Stimulated activated CD4-positive, alpha-beta T cell treated with anti-CD3 and anti-CD28 coated beads, Interleukin-1b, Interleukin-23, amount 100 ng/mL, for 1 hour (primary cell): ENCODE measurements around the gene CCDC137.
"Not testable (repeated sequence)": the region's sequence is repeated elsewhere in the genome, so short reads cannot be mapped to it uniquely, and the experiment has no call there.

ENCODE experiments used
- DNase-seq, 2 donors: peaks; one replicate each; pipeline ENCODE4 v3.0.0-alpha.2; 2020; ENCODE audit warnings: low read depth in 2 of 2

Gene CCDC137

DNA sequence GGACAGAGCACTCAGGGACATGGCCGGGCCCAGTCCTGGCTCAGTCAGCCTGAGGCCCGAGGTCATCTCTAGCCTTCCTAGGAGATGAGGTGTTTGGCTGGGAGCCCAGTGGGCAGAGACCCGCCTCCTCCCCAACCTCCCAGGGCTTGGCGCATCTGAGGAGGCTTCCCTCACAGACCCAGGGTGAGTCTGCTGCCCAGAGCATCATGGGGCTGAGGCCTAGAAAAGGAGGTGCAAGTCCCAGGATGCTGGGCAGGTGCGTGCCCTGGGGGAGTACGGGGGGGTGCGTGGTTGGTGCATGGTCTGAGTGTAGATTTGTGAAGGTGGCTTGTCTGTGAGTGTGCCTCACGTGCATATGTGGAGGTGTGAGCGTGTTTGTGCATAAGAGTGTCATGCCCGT lies 14.8 kb upstream of the CCDC137 start:
- DNase-seq, result no peak

DNA sequence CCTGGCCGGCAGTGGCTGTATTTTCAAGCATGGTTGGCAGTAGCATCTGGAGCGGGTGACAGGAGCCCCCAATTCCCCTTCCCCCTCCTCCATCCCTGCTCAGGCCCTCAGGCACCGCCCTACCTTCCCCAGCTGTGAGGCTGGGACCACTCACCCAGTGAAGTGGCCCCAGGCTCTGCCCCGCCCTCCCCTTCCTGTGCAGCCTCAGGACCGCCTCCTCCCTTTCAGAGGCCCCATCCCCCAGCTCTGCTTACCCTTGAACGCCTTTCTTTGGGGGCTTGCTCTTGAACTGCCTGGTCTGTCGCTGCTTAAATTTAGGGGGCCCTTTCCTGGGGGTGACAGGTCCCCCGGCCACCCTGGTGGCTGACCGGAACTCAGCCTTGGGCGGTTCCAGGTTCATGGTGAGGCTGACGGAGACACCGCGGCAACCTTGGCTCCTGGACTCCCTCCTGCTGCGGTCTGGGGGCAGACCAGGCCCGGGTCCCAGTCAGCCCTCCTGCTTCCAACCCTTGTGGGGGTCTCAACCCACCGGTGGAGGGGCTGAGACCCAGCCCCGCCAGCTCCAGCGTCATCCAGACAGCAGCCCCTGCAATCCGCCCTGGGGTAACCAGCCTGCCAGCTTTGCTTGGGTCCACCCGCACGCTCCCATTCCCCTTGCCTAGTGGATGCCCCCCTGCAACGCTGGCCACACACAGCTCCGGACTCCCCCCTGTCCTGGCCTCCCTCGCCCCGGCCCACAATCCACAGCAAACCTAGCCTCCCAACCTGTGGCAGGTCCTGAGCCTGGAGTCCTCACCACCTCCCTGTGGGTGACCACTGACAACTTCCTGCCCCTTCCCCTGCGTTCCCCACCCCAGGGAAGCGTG lies 13.4 kb upstream of the CCDC137 start:
- no peak for DNase-seq

DNA sequence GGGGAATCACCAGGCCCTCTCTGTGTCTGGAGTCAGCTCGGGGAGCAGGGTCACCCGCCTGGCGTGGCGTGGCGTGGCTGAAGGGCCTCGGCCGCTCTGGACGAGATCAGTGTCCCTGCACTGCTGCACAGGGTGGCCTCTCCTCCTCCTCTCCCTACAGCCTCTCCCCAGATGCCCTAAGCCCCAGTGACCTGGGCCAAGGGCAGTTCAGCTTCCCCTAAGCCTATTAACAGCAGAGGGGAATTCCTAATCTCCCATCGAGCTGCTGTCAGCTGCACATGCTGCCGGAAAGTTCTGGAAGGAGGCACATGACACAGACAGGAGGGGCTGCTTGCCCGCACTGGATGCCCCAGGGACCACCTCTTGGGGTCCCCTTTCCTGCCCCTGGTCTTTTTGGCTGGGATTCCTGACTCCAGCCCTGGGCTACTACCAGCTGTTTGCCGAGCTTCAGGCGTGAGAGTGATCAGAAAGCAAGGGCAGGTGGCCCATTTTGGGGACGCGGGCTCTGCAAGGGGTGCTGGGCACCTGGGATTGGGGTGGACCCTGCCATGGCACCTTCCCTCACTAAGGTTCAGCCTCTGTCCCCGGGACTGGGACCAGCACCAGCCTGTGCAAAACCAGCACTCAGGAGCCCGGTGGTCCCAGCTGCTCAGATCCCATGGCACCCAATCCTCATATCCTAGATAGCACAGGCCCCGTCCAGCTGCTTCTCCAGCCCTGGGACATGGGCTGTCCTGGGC lies 11.0 kb upstream of the CCDC137 start:
- DNase-seq, result no peak

DNA sequence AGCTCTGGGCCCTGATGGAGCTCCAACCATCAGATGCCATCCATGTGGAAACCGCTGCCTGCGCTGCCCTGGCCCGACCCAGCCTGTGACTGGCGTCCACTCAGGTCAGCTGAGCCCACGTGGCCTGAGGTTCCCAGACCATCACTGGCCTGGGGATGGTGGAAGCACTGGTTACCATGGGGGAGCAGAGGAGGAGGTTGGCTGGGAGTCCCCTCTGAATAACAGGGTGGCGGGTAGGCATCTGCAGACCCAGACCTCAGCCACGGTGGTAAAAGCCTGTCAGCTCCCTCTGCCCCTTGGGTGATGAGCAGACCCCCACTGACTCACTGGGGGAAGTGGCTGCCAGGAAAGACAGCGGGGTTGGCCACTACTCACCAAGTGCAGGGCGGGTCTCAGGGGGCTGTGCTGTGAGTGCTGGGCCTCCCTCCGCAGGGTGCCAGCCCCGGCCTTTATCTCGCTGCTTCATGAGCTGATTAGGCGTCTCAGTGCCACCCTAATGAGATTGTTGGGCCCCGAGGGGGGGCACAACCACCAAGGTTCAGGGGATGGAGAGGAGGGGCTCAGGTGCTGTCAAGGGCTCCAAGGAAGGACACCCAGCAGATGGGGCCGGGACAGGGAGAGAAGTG lies 10.3 kb upstream of the CCDC137 start, which contains the start of gene PDE6G:
Gene PDE6G (minus strand): TSS at position 425 of the 626 bp plus-strand sequence. CDS start 3,237 bp downstream, outside the sequence.
- DNase-seq, result no peak

DNA sequence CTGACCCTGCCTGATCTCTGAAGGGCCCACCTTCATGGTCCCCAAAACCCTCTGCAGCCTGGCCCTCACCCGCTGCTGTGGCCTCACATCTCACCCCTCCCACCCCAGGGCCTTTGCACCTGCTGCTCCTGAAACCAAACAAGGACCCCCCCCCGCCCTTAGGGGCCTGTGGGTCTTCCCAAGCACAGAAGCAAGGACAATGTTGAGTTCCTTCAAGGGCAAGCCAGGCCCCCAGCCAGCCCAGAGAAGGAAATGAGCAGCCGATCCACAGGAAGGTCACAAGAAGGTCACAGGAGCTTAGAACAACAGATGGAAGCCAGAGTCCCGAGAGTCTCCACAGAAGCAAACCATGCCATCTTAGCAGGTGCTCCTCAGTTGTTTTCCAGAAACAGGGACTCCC lies 9.7 kb upstream of the CCDC137 start:
- DNase-seq, result no peak

- DNase-seq, result no peak
Measured at GRCh38 chr17:81659038-81659437, 7.5 kb upstream of the CCDC137 start.

DNA sequence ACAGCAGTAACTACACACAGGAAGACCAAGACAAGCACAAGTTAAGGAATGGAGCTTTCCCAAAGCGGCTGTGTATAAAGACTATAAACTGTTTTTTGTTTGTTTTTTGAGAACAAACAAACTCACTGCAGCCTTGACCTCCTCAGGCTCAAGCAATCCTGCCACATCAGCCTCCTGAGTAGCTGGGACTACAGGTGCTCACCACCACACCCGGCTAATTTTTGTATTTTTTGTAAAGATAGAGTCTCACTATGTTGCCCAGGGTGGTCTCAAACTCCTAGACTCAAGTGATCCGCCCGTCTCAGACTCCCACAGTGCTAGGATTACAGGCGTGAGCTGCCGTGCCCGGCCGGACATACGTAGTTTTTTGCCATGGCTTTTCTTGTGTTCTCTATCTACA lies 6.1 kb upstream of the CCDC137 start:
- DNase-seq, result no peak

DNA sequence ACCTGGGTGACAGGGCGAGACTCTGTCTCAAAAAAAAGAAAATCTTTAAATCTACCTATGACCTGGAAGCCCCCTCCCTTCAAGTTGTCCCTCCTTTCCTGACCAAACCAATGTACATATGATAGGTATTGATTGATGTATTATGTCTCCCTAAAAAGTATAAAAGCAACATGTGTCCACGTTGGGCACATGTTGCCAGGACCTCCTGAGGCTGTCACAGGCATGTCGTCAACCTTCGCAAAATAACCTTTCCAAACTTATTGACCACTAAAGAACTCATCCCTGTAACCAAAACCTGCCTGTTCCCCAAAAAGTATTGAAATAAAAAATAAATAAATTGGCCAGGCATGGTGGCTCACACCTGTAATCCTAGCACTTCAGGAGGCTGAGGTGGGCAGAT lies 4.5 kb upstream of the CCDC137 start:
- DNase-seq, result no peak

DNA sequence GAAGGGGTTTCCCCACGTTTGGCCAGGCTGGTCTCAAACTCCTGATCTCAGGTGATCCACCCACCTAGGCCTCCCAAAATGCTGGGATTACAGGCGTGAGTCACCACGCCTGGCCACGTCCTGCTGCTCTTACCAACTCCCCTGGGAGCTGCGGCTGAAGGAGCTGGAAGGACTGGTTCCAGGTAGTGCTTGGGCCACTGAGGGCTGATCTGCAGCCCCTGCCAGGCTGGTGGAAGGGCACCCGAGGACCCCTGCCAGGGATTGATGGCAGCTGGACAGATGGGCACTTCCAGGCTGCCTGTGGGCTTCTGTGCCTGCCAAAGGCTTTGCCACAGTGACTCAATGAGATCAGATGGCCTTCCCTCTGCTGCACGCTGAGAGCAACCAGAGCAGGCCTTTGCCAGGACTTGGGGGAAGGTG lies 2.5 kb upstream of the CCDC137 start:
- no peak for DNase-seq

DNA sequence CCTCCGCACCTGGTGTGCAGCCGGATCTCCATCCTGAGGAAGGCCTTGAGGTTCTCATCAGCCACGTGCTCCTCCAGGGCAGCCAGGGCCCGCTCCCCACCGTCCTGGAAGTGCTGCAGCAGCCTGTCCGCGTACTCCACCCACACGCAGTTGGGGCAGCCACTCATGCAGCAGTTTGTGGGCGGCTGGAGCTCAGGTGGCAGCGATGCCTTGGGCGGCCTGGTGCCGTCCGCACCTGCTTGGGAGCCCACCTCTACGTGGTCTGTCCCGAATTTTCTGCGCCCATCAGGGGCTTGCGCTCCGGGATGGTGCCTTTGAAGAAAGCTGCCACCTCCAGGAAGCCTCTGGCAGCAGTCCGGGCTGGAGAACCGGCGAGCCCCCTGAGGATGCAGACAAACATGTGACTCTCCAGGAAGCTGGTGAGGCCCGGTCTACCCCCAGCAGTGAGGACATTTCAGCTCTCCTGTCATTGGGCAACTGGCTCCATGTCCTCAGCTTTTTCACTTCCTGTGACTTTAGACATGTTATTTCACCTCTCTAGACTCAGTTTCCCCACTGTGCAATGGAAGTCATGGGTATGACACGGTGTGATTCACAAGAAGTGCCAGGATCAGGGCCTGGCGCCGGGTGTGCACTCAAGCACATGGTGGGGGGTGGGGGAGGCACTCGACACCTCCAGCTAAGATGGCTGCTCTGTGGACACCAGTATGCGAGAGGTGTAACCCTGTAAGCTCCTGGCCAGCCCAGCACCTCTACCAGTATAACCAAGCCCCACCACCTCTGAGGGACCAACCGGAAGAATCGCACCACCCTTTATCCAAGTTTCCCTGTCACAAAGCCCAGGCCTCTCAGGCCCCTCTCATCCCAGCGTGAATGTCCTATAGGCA lies 1.1 kb upstream of the CCDC137 start:
- DNase-seq, result peak in 1 of 2 donors; percentile 46

GRCh38 chr17:81666092-81666341 lies 520 bp upstream of the CCDC137 start:
- no peak for DNase-seq

DNA sequence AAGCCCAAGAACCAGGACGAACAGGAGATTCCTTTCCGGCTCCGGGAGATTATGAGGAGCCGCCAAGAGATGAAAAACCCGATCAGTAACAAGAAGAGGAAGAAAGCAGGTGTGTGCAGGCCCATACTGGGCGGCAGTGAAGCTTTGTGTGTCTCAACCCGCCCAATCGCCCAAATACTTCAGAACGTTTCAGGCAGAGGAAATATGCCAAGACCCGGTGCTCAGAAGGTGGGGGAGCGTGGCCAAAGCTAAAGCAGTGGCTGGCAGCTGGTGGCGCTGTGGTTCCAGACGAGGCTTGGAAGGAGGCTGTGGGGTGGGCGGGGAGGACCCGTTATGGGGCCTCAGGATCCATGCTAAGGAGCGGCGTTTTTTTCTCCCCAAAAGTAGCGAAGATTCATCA lies 1.2 kb downstream of the CCDC137 start:
- no peak for DNase-seq

- DNase-seq, result no peak
Measured at GRCh38 chr17:81672504-81672903, 6.0 kb downstream of the CCDC137 start.

- no peak for DNase-seq
Measured at GRCh38 chr17:81672954-81673353, 6.4 kb downstream of the CCDC137 start.

DNA sequence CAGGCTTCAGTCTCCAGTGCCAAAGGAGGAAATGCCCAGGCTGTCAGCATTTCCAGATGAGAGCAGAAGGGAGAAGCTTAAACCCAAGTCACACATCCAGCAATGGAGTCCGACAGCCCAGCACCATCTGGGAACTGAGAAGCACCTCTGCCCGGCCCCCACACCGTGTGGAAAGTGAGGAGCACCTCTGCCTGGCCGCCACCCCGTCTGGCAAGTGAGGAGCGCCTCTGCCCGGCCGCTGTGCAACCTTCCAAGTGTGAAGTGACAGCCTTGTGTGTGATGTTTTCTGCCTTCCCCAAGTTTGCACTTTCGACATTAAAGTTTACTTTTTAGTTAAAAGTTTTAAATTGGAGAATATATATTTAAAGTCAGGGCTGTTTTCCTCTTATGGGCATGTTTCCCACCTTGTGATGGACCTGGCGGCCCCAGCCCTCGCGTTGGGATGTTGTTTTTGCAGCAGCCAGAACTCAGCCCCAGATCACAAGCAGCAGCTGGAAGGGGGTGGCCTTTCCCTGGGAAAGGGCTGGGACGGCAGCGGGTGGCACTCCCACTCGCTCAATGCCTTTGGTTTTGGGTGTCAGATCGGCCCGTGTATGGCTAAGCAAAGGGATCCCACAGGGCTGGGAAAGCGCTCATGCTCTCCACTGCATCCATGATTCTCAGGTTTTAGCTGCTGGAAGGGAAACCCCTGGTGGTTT lies 7.2 kb downstream of the CCDC137 start:
- no peak for DNase-seq

DNA sequence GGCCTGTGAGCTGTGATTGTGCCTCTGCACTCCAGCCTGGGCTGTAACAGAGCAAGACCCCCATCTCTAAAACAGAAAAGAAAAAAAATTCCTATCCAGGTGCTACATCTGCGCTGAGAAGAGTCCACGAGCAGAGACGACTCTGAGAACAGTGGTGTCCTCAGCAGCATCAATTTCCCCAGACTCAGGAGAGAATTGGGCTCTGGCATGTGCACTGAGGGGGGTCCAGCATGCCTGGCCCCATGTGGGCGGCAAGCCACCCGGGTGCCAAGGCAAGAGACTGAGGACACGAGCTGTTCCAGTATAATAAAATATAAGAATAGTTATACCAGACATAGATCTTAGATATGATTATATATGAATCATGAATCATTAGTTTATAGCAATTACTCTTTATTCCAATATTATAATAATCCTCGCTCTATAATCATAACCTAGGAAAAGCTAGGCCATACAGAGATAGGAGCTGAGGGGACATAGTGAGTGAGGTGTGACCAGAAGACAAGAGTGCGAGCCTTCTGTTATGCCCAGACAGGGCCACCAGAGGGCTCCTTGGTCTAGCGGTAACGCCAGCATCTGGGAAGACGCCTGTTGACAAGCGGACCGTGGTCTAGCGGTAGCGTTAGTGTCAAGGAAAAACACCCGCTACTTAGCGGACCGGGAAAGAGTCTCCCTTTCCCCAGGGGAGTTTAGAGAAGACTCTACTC lies 9.1 kb downstream of the CCDC137 start:
- not testable (repeated sequence) for DNase-seq

DNA sequence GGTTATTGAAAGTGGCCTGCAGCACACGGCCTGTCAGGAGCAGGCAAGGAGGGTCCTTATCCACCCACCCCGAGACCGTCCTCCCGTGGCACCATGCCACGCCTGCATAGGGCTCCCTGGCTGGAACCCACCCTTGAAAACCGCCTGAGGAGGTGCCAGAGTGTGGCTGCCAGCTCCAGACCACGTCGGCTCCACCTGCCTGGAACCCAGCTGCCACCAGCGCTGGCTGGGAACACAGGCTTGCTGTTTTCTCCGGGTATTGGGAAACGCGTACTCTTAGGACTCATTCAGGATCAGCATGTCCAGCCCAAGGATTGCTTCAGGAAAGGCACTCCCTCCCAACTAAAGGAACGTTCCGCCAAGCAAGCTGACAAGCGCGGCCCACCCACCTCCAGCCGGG lies 10.4 kb downstream of the CCDC137 start:
- no peak for DNase-seq

- no peak for DNase-seq
Measured at GRCh38 chr17:81680150-81680549, 13.6 kb downstream of the CCDC137 start.

DNA sequence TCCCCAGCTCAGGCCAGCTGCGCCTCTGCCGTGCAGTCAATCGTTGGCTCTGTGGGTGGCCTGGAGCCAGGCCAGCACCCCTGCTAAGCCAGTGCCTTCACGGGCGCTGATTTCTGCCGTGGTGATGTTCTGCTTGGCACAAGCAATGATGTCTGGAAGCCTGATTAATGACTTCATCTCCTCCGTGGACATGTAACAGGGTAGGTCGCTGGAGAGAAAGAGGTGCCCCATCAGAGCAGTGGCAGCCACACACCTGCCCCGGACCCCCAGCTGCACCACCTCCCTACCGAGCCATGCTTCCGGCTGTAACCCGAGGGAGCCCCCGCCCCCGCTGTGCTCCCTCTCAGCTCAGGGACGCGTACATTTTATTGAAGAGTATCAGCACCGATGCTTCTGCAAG lies 15.1 kb downstream of the CCDC137 start:
- no peak for DNase-seq

GRCh38 chr17:81682565-81683207 lies 16.1 kb downstream of the CCDC137 start:
- DNase-seq, result no peak
